Peyer's patch (tissue), 4 donors: ENCODE data around the gene LOXHD1. TPM values are rescaled to one million over a fixed set of nuclear protein-coding genes. Genes with fewer than 3 reads are reported as not detected.

Source experiments
- DNase-seq, 3 donors: peaks; one replicate each; pipeline ENCODE4 v3.0.0-alpha.2; 2017 to 2019
- H3K27ac ChIP-seq, 4 donors: fragments of 200-600 bp; sonication (generic); one replicate each; pipeline ENCODE4 v1.5.1; 2016 to 2019
- H3K27me3 ChIP-seq, 2 donors: fragments of 200-600 bp; sonication (generic); one replicate each; pipeline ENCODE4 v1.5.1; 2019
- H3K36me3 ChIP-seq, 3 donors: fragments of 200-600 bp; sonication (generic); one replicate each; pipeline ENCODE4 v1.5.1; 2016 to 2019
- H3K4me1 ChIP-seq, 4 donors: fragments of 200-600 bp; sonication (generic); one replicate each; pipeline ENCODE4 v1.5.1; 2016 to 2019
- H3K4me3 ChIP-seq, 4 donors: fragments of 200-600 bp; sonication (generic); 1 replicate in 3 of 4; 2 replicates in 1 of 4; pipeline ENCODE4 v1.5.1; 2016 to 2019; ENCODE audit warnings: mild to moderate bottlenecking in 1 of 4
- H3K9me3 ChIP-seq, 4 donors: fragments of 200-600 bp; sonication (generic); one replicate each; pipeline ENCODE4 v1.5.1; 2016 to 2019; ENCODE audit warnings: mild to moderate bottlenecking in 1 of 4
- CTCF ChIP-seq, 6 experiments: fragments of 450-650 bp in 4 of 6; fragments of 200-600 bp in 2 of 6; sonication (generic) in 1 of 6; IDR thresholded peaks; one replicate each; pipeline ENCODE4 v1.5.1; 2017 to 2019; ENCODE audit warnings: antibody characterized with exemption in 6 of 6, mild to moderate bottlenecking in 3 of 6, moderate library complexity in 1 of 6
- POLR2A ChIP-seq, 2 donors: fragments of 450-650 bp; IDR thresholded peaks; one replicate each; pipeline ENCODE4 v1.5.1; 2017; ENCODE audit warnings: antibody characterized with exemption in 2 of 2, mild to moderate bottlenecking in 2 of 2, moderate library complexity in 2 of 2
- total RNA-seq, 4 donors: library from RNA; depleted of rRNA; stranded (reverse); fragments of >200 nt; gene quantifications; one replicate each; pipeline ENCODE4 v1.1.0, GENCODE V29; 2016

The LOXHD1 gene
- total RNA-seq, 4 donors from 2014 or later: 0.19 to 0.83 TPM; not detected in 2

- H3K4me3 ChIP-seq: no peak overlapping the region
- no peaks in the 10 kb centered on the region for H3K9me3 ChIP-seq
- DNase-seq: no peak
- H3K4me1 ChIP-seq: no peaks in the 10 kb centered on the region
- no peaks in the 10 kb centered on the region for H3K27me3 ChIP-seq
- no peaks in the 10 kb centered on the region for H3K36me3 ChIP-seq
- TF ChIP-seq CTCF (IDR thresholded peaks at IDR 0.05) (no peak), POLR2A (IDR thresholded peaks at IDR 0.05) (no peak)
- H3K27ac ChIP-seq: no peak overlapping the region
These were observed 21.9 kb upstream of the LOXHD1 start for GRCh38 chr18:46678785-46679399.

GRCh38 chr18:46678041-46678440, 21.0 kb upstream of the LOXHD1 start:
- TF ChIP-seq POLR2A (IDR thresholded peaks at IDR 0.05) (no peak), CTCF (IDR thresholded peaks at IDR 0.05) (no peak)

GRCh38 chr18:46677611-46678010, 20.6 kb upstream of the LOXHD1 start:
- no peak for DNase-seq
- Histone ChIP-seq H3K4me1 (no peaks in the 10 kb centered on the region), H3K27me3 (no peaks in the 10 kb centered on the region), H3K27ac (no peak overlapping the region), H3K4me3 (no peak overlapping the region), H3K9me3 (no peaks in the 10 kb centered on the region), H3K36me3 (no peaks in the 10 kb centered on the region)
- no peak for TF ChIP-seq CTCF (IDR thresholded peaks at IDR 0.05)
- TF ChIP-seq POLR2A (IDR thresholded peaks at IDR 0.05): no peak

More at GRCh38 chr18:46678041-46678440, 21.0 kb upstream of the LOXHD1 start:
- no peak overlapping the region for H3K4me3 ChIP-seq
- H3K36me3 ChIP-seq: no peaks in the 10 kb centered on the region
- no peak overlapping the region for H3K27ac ChIP-seq
- H3K4me1 ChIP-seq: no peaks in the 10 kb centered on the region
- no peaks in the 10 kb centered on the region for H3K27me3 ChIP-seq
- H3K9me3 ChIP-seq: no peaks in the 10 kb centered on the region
- no peak for DNase-seq

GRCh38 chr18:46676182-46676835, 19.3 kb upstream of the LOXHD1 start:
- H3K27me3 ChIP-seq: no peaks in the 10 kb centered on the region
- no peaks in the 10 kb centered on the region for H3K9me3 ChIP-seq
- no peaks in the 10 kb centered on the region for H3K36me3 ChIP-seq
- H3K27ac ChIP-seq: no peak overlapping the region
- no peak overlapping the region for H3K4me3 ChIP-seq
- no peaks in the 10 kb centered on the region for H3K4me1 ChIP-seq
- no peak for TF ChIP-seq CTCF (IDR thresholded peaks at IDR 0.05)
- TF ChIP-seq POLR2A (IDR thresholded peaks at IDR 0.05): no peak
- DNase-seq: no peak

DNA sequence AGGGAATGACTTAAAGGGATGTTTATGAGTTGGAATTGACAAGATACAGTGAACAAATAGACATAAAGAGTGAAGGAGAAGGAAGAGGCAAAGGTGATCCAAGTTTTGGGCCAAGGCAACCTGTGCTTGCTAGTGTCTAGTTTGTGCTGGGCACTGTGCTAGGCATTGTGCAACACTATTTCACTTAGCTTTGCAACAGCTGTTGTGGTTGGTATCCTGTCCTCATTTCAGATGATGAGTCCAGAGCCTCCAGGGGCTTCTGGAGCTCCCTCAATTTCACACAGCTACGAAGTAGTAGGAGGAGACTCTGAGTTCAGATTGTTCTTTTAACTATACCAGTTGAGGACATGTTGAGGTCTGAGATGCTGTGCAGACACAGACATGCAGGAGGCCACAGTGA, 18.1 kb upstream of the LOXHD1 start:
- Histone ChIP-seq H3K4me3 (no peak overlapping the region), H3K27ac (no peak overlapping the region), H3K4me1 (no peaks in the 10 kb centered on the region), H3K9me3 (no peaks in the 10 kb centered on the region), H3K27me3 (no peaks in the 10 kb centered on the region), H3K36me3 (no peaks in the 10 kb centered on the region)
- DNase-seq: no peak
- TF ChIP-seq CTCF (IDR thresholded peaks at IDR 0.05): no peak
- no peak for TF ChIP-seq POLR2A (IDR thresholded peaks at IDR 0.05)
